Astrocyte of the spinal cord (primary cell): ENCODE data around the gene EVX2.

Source experiments
- DNase-seq: peaks from one replicate; pipeline ENCODE4 v3.0.0; 2011; ENCODE audit warnings: low read depth, low spot score
- H3K4me3 ChIP-seq: 2 replicates; pipeline ENCODE4 v1.5.1; 2011; ENCODE audit warnings: low read depth, mild to moderate bottlenecking, low read length, moderate library complexity
- CTCF ChIP-seq: IDR thresholded peaks from 2 replicates; pipeline ENCODE4 v1.5.1; 2012; ENCODE audit warnings: low read depth, mild to moderate bottlenecking, low read length, inconsistent platforms
- in situ Hi-C: cut with HindIII; loops from 2 replicates; pipeline ENCODE4 v1.10.0; 2017; ENCODE audit warnings: low sequenced_read_pairs

EVX2 gene

GRCh38 chr2:176066645-176067588 lies 16.8 kb downstream of the EVX2 start:
- H3K4me3 ChIP-seq = peak overlapping the region; percentile 0
- in situ Hi-C loops = no loop called here
- TF ChIP-seq CTCF = no peak
- no peak for DNase-seq

DNA sequence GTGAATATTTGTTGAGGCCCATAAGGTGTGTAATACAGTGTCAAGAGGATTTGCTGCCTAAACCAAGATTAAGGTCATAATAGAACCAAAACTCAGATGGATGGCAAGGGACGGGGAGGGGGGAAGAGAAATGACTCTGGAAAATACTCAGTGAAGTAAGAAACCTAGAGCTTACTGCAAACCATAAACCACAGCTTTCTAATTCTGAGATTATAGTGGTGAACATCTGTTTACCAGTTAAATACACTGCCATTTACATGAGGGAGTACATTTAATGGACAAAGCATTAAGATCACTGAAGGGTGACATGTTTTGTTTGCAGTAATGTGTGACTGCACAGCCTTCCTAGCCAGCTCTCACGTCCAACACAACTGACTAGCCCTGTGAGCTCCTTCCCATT lies 19.8 kb downstream of the EVX2 start:
- TF ChIP-seq CTCF = no peak
- in situ Hi-C loops = no loop called here
- DNase-seq = no peak
- no peak overlapping the region for H3K4me3 ChIP-seq

DNA sequence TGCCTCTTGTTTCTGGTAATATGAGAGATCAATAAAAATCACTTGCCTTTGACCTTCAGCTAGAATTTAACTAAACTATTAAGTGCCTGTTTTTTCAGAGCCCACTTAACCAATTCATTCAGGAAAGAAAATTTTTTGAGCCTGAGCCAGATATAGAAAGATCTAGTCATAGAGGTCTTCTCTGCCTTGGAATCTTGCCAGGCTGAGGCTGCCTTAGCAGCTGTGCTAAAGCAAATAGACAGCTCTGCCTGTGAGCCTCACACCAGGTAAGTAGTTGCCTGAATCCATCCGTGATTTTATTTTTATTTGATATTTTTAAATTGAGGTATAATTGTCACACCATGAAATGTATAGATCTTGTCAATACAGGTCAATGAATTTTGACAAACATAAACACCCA lies 27.4 kb downstream of the EVX2 start:
- TF ChIP-seq CTCF = no peak
- no peak overlapping the region for H3K4me3 ChIP-seq
- DNase-seq = no peak
- in situ Hi-C loops = no loop called here

DNA sequence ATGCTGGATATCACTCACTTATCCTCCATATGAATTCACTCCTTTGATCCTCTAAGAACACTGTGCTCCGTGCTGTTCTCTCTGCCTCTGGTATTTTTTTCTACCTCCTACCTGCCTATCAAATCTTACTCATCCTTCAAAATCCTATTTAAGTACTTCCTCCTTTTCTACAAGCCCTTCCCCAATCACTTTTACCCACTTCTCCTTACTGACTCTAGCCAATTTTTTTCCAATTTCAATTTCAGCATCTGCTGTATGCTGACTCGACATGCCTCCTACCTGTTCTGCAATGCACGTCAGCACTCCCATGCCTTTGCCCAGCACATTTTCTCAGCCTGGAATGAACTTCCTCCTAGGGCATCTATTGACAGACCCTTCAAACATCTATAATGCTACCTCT lies 44.4 kb downstream of the EVX2 start:
- no peak for DNase-seq
- H3K4me3 ChIP-seq = no peak overlapping the region
- no peak for TF ChIP-seq CTCF
- in situ Hi-C loops = no loop called here

DNA sequence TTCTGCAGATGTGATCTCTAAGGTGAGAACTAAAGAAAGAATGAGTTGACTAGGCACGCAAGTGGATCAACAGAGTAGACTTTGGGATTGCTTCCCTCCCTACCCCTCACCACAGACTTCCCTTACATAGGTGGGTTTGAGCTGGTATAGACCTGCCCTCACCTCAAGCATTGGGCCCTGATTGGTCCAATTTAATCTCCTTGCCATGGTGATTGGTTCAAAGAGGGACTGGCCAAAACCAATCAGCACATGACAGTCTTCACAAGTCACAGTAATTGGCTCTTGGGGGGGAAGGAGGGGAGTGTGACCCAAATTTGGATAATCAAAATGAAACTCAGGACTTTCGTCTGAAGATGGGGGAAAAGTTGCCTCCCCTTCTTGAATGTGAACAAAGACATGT lies 45.1 kb downstream of the EVX2 start:
- in situ Hi-C loops = no loop called here
- no peak overlapping the region for H3K4me3 ChIP-seq
- no peak for DNase-seq
- TF ChIP-seq CTCF = no peak

DNA sequence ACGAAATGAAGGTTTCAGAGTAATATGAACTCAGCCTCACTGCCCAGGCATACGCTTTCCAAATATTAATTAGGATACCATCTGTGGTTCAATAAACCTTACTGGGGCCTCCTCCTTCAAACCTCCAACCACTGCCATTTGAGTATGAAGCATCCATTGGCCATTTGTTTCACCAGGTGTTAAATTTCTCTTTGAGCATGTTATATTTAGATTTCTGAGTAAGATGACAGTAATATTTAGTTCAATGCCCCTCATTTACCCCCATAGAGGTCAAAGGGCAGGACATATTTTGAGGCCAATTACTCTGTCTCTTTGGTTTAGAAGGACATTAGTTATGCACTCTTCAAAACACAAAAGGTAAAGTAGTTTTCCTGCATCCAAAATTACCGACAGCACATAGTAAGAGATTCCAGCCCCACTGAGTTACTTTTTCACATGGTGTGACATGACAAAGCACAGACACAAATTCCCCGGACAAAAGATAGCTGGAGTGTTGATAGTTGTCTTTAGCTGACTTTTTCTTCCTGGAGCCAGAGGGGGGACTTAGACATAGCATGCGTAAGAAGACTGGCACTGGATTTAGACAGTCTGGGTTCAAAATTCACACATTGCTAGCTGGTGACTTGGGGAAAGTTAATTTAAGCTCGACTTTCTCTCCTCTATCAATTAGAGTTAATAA lies 48.6 kb downstream of the EVX2 start:
- no peak for TF ChIP-seq CTCF
- in situ Hi-C loops = no loop called here

More for the DNA sequence above, 48.6 kb downstream of the EVX2 start:
- no peak for DNase-seq
- H3K4me3 ChIP-seq = no peak overlapping the region
